Left cardiac atrium (tissue), 4 donors: ENCODE results near the gene FUBP3. TPM values are rescaled to one million over a fixed set of nuclear protein-coding genes. Genes with fewer than 3 reads are reported as not detected.
"Not testable (repeated sequence)": the region's sequence is repeated elsewhere in the genome, so short reads cannot be mapped to it uniquely, and the experiment has no call there.

Source experiments
- ATAC-seq, 2 donors: fragments of 200-7000 bp; cut with Tn5 transposase; one replicate each; pipeline ENCODE4 v1.9.1; 2020; ENCODE audit warnings: mild to moderate bottlenecking in 2 of 2, moderate library complexity in 2 of 2
- DNase-seq: peaks from one replicate; pipeline ENCODE4 v3.0.0-alpha.2; 2020
- intact Hi-C, 2 donors: fragments of 100-400 bp; cut with DNase I; formaldehyde crosslinking; loops; one replicate each; pipeline versions ENCODE4 v1.14.1 to v1.15.1; 2022 to 2023
- microRNA-seq, 2 donors: library from miRNA; unstranded; fragments of <30 nt; microRNA quantifications; one replicate each; pipeline ENCODE4 v1.2.0, GENCODE V29; 2020
- total RNA-seq, 2 donors: library from RNA; stranded (reverse); fragmentation: NEBNext Ultra II Directional; extraction: Animal tissue kit (Norgen Biotek cat#: 25700); gene quantifications; one replicate each; pipeline ENCODE4 v1.2.1, GENCODE V29; 2021
- donor health status: DM: no; HTN: yes; CAD: no.
- donor health status: DM: no; HTN: yes; CAD: no; lungs with severe emphysema.
- donor health status: DM: yes; HTN: yes; CAD: no.
- donor health status: Dilated cardiomyopathy.

FUBP3 gene
- total RNA-seq, 2 donors from 2014 or later, result 22.4 to 34.8 TPM

- no peak for DNase-seq
- intact Hi-C loops, result no loop called here
Measured at GRCh38 chr9:130668196-130668595, 88.8 kb downstream of the FUBP3 start.

GRCh38 chr9:130668659-130669058 lies 89.3 kb downstream of the FUBP3 start:
- intact Hi-C loops, result no loop called here
- DNase-seq, result no peak
- no peak for ATAC-seq

More at GRCh38 chr9:130668196-130668595, 88.8 kb downstream of the FUBP3 start:
- no peak for ATAC-seq

GRCh38 chr9:130669965-130670364 lies 90.6 kb downstream of the FUBP3 start:
- DNase-seq (no peak), ATAC-seq (no peak)
- intact Hi-C loops, result no loop called here

GRCh38 chr9:130670644-130671043 lies 91.3 kb downstream of the FUBP3 start:
- no peak for ATAC-seq
- intact Hi-C loops, result no loop called here

GRCh38 chr9:130672466-130672865 lies 93.1 kb downstream of the FUBP3 start:
- DNase-seq (no peak), ATAC-seq (no peak)
- intact Hi-C loops, result no loop called here

More at GRCh38 chr9:130670644-130671043, 91.3 kb downstream of the FUBP3 start:
- DNase-seq, result no peak

- intact Hi-C loops, result no loop called here
- DNase-seq (no peak), ATAC-seq (no peak)
Measured at GRCh38 chr9:130672933-130673615, 93.7 kb downstream of the FUBP3 start.

- no peak for DNase-seq
Measured at GRCh38 chr9:130675396-130675795, 96.0 kb downstream of the FUBP3 start.

GRCh38 chr9:130677252-130677651 lies 97.9 kb downstream of the FUBP3 start:
- intact Hi-C loops, result no loop called here
- ATAC-seq (no peak), DNase-seq (no peak)

More at GRCh38 chr9:130675396-130675795, 96.0 kb downstream of the FUBP3 start:
- intact Hi-C loops, result no loop called here
- no peak for ATAC-seq

- intact Hi-C loops, result loop anchor here in 1 of 2 donors (5.0 kb wide), 2 partner anchors 54 to 104 kb away; partner anchors contain the start of gene FUBP3
- ATAC-seq, result peak; percentile 76 to 86
- DNase-seq, result peak; percentile 88
Measured at GRCh38 chr9:130680836-130681768, 101.7 kb downstream of the FUBP3 start.

- ATAC-seq (peak; percentile 21 to 25), DNase-seq (no peak)
- intact Hi-C loops, result loop anchor here (2.0 to 5.0 kb wide), 3 partner anchors 55 to 219 kb away; partner anchors contain the start of gene FUBP3 (in 1 of the 2)
Measured at GRCh38 chr9:130681769-130682420, 102.5 kb downstream of the FUBP3 start.

GRCh38 chr9:130682421-130683121 lies 103.2 kb downstream of the FUBP3 start:
- DNase-seq, result peak; percentile 83
- intact Hi-C loops, result loop anchor here (2.0 to 5.0 kb wide), 3 partner anchors 55 to 220 kb away; partner anchors contain the start of gene FUBP3 (in 1 of the 2)
- ATAC-seq, result peak; percentile 80 to 81

GRCh38 chr9:130685104-130685503 lies 105.7 kb downstream of the FUBP3 start:
- ATAC-seq (no peak), DNase-seq (no peak)
- intact Hi-C loops, result no loop called here

- ATAC-seq, DNase-seq, intact Hi-C loops: not testable (repeated sequence)
Measured at GRCh38 chr9:130685945-130686344, 106.6 kb downstream of the FUBP3 start.

GRCh38 chr9:130687615-130688014 lies 108.2 kb downstream of the FUBP3 start:
- intact Hi-C loops, result no loop called here
- no peak for ATAC-seq
- DNase-seq, result no peak

Small RNA genes lying within 50 kb of the gene (microRNA-seq; reads per million reads assigned to microRNA genes)
- gene MIR6856, result 0 to 0.27 reads per million in 2 donors

Other genes with a start within 250 kb of the FUBP3 start
- 10 to 100 TPM; 88.1 to 95.0 TPM for gene ASS1, start 134.6 kb upstream of the FUBP3 start, total RNA-seq
- gene PRDM12, start 85.0 kb downstream of the FUBP3 start, total RNA-seq, result not detected
- 10 to 100 TPM; 14.3 to 15.4 TPM for gene EXOSC2, start 114.2 kb downstream of the FUBP3 start, total RNA-seq